Tibial nerve (tissue), 4 donors: ENCODE data around the gene GLTP.

Source experiments
- EP300 ChIP-seq, 2 donors: sonication (generic); formaldehyde crosslinking; IDR thresholded peaks; one replicate each; pipeline ENCODE4 v1.6.1; 2017; ENCODE audit warnings: antibody characterized with exemption in 2 of 2, mild to moderate bottlenecking in 1 of 2
- POLR2A ChIP-seq, 2 donors: fragments of 450-650 bp; IDR thresholded peaks; one replicate each; pipeline ENCODE4 v1.6.1; 2017; ENCODE audit warnings: antibody characterized with exemption in 2 of 2, mild to moderate bottlenecking in 2 of 2, moderate library complexity in 2 of 2
- TF ChIP-seq, protein P1 (sequence below), 5 experiments: fragments of 200-600 bp in 3 of 5; fragments of 450-650 bp in 2 of 5; sonication (generic) in 3 of 5; IDR thresholded peaks; one replicate each; pipeline ENCODE4 v1.5.1; 2016 to 2019; ENCODE audit warnings: antibody characterized with exemption in 5 of 5, mild to moderate bottlenecking in 3 of 5, moderate library complexity in 2 of 5

GRCh38 chr12:109832541-109833306 lies 47.6 kb downstream of the GLTP start:
- TF ChIP-seq EP300 (IDR thresholded peaks at IDR 0.05), result no peak
- no peak for TF ChIP-seq POLR2A (IDR thresholded peaks at IDR 0.05)
- TF ChIP-seq, protein P1, sequence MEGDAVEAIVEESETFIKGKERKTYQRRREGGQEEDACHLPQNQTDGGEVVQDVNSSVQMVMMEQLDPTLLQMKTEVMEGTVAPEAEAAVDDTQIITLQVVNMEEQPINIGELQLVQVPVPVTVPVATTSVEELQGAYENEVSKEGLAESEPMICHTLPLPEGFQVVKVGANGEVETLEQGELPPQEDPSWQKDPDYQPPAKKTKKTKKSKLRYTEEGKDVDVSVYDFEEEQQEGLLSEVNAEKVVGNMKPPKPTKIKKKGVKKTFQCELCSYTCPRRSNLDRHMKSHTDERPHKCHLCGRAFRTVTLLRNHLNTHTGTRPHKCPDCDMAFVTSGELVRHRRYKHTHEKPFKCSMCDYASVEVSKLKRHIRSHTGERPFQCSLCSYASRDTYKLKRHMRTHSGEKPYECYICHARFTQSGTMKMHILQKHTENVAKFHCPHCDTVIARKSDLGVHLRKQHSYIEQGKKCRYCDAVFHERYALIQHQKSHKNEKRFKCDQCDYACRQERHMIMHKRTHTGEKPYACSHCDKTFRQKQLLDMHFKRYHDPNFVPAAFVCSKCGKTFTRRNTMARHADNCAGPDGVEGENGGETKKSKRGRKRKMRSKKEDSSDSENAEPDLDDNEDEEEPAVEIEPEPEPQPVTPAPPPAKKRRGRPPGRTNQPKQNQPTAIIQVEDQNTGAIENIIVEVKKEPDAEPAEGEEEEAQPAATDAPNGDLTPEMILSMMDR (IDR thresholded peaks at IDR 0.05), result no peak
